ENCODE results near the gene GABRG3. TPM values are rescaled to one million over a fixed set of nuclear protein-coding genes. Genes with fewer than 3 reads are reported as not detected.

GABRG3 gene
- total RNA-seq, 1 donor from 2014 or later: 0.24 TPM

- Mint-ChIP-seq H3K27me3 (no peaks in the 10 kb centered on the region), H3K36me3 (ENCODE audit: insufficient read depth) (no peaks in the 10 kb centered on the region), H3K9me3 (ENCODE audit: low read depth) (peaks cover 19% of the 10 kb centered on the region), H3K4me1 (ENCODE audit: low read depth) (no peaks in the 10 kb centered on the region), H3K27ac (no peak overlapping the region), H3K4me3 (ENCODE audit: low read depth) (no peak overlapping the region)
- no peak for DNase-seq (ENCODE audit: low spot score, unreplicated experiment)
- TF ChIP-seq CTCF (IDR thresholded peaks at IDR 0.05; ENCODE audit: unreplicated experiment): no peak
Observed at GRCh38 chr15:27561816-27562215, 590.8 kb downstream of the GABRG3 start.

- TF ChIP-seq CTCF (IDR thresholded peaks at IDR 0.05; ENCODE audit: unreplicated experiment): no peak
- no peaks in the 10 kb centered on the region for H3K27me3 Mint-ChIP-seq
Observed at GRCh38 chr15:27563765-27564370, 592.9 kb downstream of the GABRG3 start.

GRCh38 chr15:27564656-27565055, 593.7 kb downstream of the GABRG3 start:
- no peaks in the 10 kb centered on the region for H3K36me3 Mint-ChIP-seq (ENCODE audit: insufficient read depth)
- H3K27ac Mint-ChIP-seq: no peak overlapping the region
- no peak for TF ChIP-seq CTCF (IDR thresholded peaks at IDR 0.05; ENCODE audit: unreplicated experiment)
- H3K4me1 Mint-ChIP-seq (ENCODE audit: low read depth): no peaks in the 10 kb centered on the region
- H3K9me3 Mint-ChIP-seq (ENCODE audit: low read depth): peaks cover 10% of the 10 kb centered on the region
- DNase-seq (ENCODE audit: low spot score, unreplicated experiment): no peak
- no peaks in the 10 kb centered on the region for H3K27me3 Mint-ChIP-seq
- H3K4me3 Mint-ChIP-seq (ENCODE audit: low read depth): no peak overlapping the region

More at GRCh38 chr15:27563765-27564370, 592.9 kb downstream of the GABRG3 start:
- no peaks in the 10 kb centered on the region for H3K4me1 Mint-ChIP-seq (ENCODE audit: low read depth)
- no peak overlapping the region for H3K4me3 Mint-ChIP-seq (ENCODE audit: low read depth)
- H3K36me3 Mint-ChIP-seq (ENCODE audit: insufficient read depth): no peaks in the 10 kb centered on the region
- H3K27ac Mint-ChIP-seq: no peak overlapping the region
- no peak for DNase-seq (ENCODE audit: low spot score, unreplicated experiment)
- H3K9me3 Mint-ChIP-seq (ENCODE audit: low read depth): peaks cover 17% of the 10 kb centered on the region

- no peak overlapping the region for H3K4me3 Mint-ChIP-seq (ENCODE audit: low read depth)
- H3K27ac Mint-ChIP-seq: no peak overlapping the region
- H3K27me3 Mint-ChIP-seq: no peaks in the 10 kb centered on the region
- no peaks in the 10 kb centered on the region for H3K9me3 Mint-ChIP-seq (ENCODE audit: low read depth)
- DNase-seq (ENCODE audit: low spot score, unreplicated experiment): no peak
- peaks cover 6% of the 10 kb centered on the region for H3K4me1 Mint-ChIP-seq (ENCODE audit: low read depth)
- TF ChIP-seq CTCF (IDR thresholded peaks at IDR 0.05; ENCODE audit: unreplicated experiment): no peak
- no peaks in the 10 kb centered on the region for H3K36me3 Mint-ChIP-seq (ENCODE audit: insufficient read depth)
Observed at GRCh38 chr15:27570746-27571145, 599.8 kb downstream of the GABRG3 start.

- no peaks in the 10 kb centered on the region for H3K36me3 Mint-ChIP-seq (ENCODE audit: insufficient read depth)
- no peak for DNase-seq (ENCODE audit: low spot score, unreplicated experiment)
- peak overlapping the region; percentile 57 for H3K27ac Mint-ChIP-seq
Observed at GRCh38 chr15:27573805-27574485, 603.0 kb downstream of the GABRG3 start.

More at GRCh38 chr15:27573805-27574485, 603.0 kb downstream of the GABRG3 start:
- no peak for TF ChIP-seq CTCF (IDR thresholded peaks at IDR 0.05; ENCODE audit: unreplicated experiment)
- Mint-ChIP-seq H3K4me3 (ENCODE audit: low read depth) (no peak overlapping the region), H3K27me3 (no peaks in the 10 kb centered on the region), H3K4me1 (ENCODE audit: low read depth) (peaks cover 6% of the 10 kb centered on the region), H3K9me3 (ENCODE audit: low read depth) (no peaks in the 10 kb centered on the region)
